Cerebellar cortex (tissue), 1 donor: ENCODE measurements around the gene RASL12.
A peak's percentile ranks its signal among the peaks of the same experiment; 100 is the strongest.
"Not testable (repeated sequence)": the region's sequence is repeated elsewhere in the genome, so short reads cannot be mapped to it uniquely, and the experiment has no call there.

Source experiments
- DNase-seq: peaks from one replicate; pipeline ENCODE4 v3.0.0-alpha.2; 2015; ENCODE audit warnings: low spot score

RASL12 gene

GRCh38 chr15:65056106-65056505 is 11.7 kb downstream of the RASL12 start:
- DNase-seq, result no peak

GRCh38 chr15:65055201-65055870 is 12.5 kb downstream of the RASL12 start:
- no peak for DNase-seq

GRCh38 chr15:65054333-65055200 is 13.2 kb downstream of the RASL12 start:
- peak; percentile 85 for DNase-seq

- no peak for DNase-seq
These were observed 14.8 kb downstream of the RASL12 start for GRCh38 chr15:65052956-65053355.

- DNase-seq, result no peak
These were observed 16.5 kb downstream of the RASL12 start for GRCh38 chr15:65051266-65051665.

- no peak for DNase-seq
These were observed 17.5 kb downstream of the RASL12 start for GRCh38 chr15:65050270-65050669.

GRCh38 chr15:65049418-65049840 is 18.4 kb downstream of the RASL12 start:
- peak; percentile 94 for DNase-seq

- no peak for DNase-seq
These were observed 19.6 kb downstream of the RASL12 start for GRCh38 chr15:65048241-65048640.

- DNase-seq, result no peak
These were observed 22.9 kb downstream of the RASL12 start, which contains the start of gene SLC51B for GRCh38 chr15:65044724-65045481. TSS of gene SLC51B (plus strand) at chr15:65045387. CDS start at chr15:65050005, 4,618 bp downstream.

GRCh38 chr15:65044218-65044617 is 23.6 kb downstream of the RASL12 start:
- DNase-seq, result not testable (repeated sequence)

GRCh38 chr15:65042776-65043327 is 24.9 kb downstream of the RASL12 start:
- no peak for DNase-seq

GRCh38 chr15:65041787-65042186 is 26.0 kb downstream of the RASL12 start:
- no peak for DNase-seq

- DNase-seq, result no peak
These were observed 27.3 kb downstream of the RASL12 start for GRCh38 chr15:65040461-65040860.

- no peak for DNase-seq
These were observed 29.0 kb downstream of the RASL12 start for GRCh38 chr15:65038836-65039235.

GRCh38 chr15:65038428-65038827 is 29.4 kb downstream of the RASL12 start:
- DNase-seq, result no peak

- DNase-seq, result no peak
These were observed 30.5 kb downstream of the RASL12 start for GRCh38 chr15:65037309-65037708.

- DNase-seq, result no peak
These were observed 33.1 kb downstream of the RASL12 start for GRCh38 chr15:65034719-65035118.

- peak; percentile 46 for DNase-seq
These were observed 34.0 kb downstream of the RASL12 start for GRCh38 chr15:65033659-65034269.

GRCh38 chr15:65032801-65033537 is 34.8 kb downstream of the RASL12 start:
- peak; percentile 85 for DNase-seq

- no peak for DNase-seq
These were observed 38.0 kb downstream of the RASL12 start for GRCh38 chr15:65029736-65030208.
